Peyer's patch (tissue), 4 donors: Measurements from ENCODE around the gene PRKD1. TPM values are rescaled to one million over a fixed set of nuclear protein-coding genes. Genes with fewer than 3 reads are reported as not detected.

Source experiments
- DNase-seq, 3 donors: peaks; one replicate each; pipeline ENCODE4 v3.0.0-alpha.2; 2017 to 2019
- H3K27ac ChIP-seq, 4 donors: fragments of 200-600 bp; sonication (generic); one replicate each; pipeline ENCODE4 v1.5.1; 2016 to 2019
- H3K27me3 ChIP-seq, 2 donors: fragments of 200-600 bp; sonication (generic); one replicate each; pipeline ENCODE4 v1.5.1; 2019
- H3K36me3 ChIP-seq, 3 donors: fragments of 200-600 bp; sonication (generic); one replicate each; pipeline ENCODE4 v1.5.1; 2016 to 2019
- H3K4me1 ChIP-seq, 4 donors: fragments of 200-600 bp; sonication (generic); one replicate each; pipeline ENCODE4 v1.5.1; 2016 to 2019
- H3K4me3 ChIP-seq, 4 donors: fragments of 200-600 bp; sonication (generic); 1 replicate in 3 of 4; 2 replicates in 1 of 4; pipeline ENCODE4 v1.5.1; 2016 to 2019; ENCODE audit warnings: mild to moderate bottlenecking in 1 of 4
- H3K9me3 ChIP-seq, 4 donors: fragments of 200-600 bp; sonication (generic); one replicate each; pipeline ENCODE4 v1.5.1; 2016 to 2019; ENCODE audit warnings: mild to moderate bottlenecking in 1 of 4
- POLR2A ChIP-seq, 2 donors: fragments of 450-650 bp; IDR thresholded peaks; one replicate each; pipeline ENCODE4 v1.5.1; 2017; ENCODE audit warnings: antibody characterized with exemption in 2 of 2, mild to moderate bottlenecking in 2 of 2, moderate library complexity in 2 of 2
- total RNA-seq, 4 donors: library from RNA; depleted of rRNA; stranded (reverse); fragments of >200 nt; gene quantifications; one replicate each; pipeline ENCODE4 v1.1.0, GENCODE V29; 2016
- TF ChIP-seq, protein P1 (sequence below), 6 experiments: fragments of 450-650 bp in 4 of 6; fragments of 200-600 bp in 2 of 6; sonication (generic) in 1 of 6; IDR thresholded peaks; one replicate each; pipeline ENCODE4 v1.5.1; 2017 to 2019; ENCODE audit warnings: antibody characterized with exemption in 6 of 6, mild to moderate bottlenecking in 3 of 6, moderate library complexity in 1 of 6

PRKD1 gene
- total RNA-seq, 4 donors from 2014 or later: 0.88 to 5.0 (median 3.6) TPM

DNA sequence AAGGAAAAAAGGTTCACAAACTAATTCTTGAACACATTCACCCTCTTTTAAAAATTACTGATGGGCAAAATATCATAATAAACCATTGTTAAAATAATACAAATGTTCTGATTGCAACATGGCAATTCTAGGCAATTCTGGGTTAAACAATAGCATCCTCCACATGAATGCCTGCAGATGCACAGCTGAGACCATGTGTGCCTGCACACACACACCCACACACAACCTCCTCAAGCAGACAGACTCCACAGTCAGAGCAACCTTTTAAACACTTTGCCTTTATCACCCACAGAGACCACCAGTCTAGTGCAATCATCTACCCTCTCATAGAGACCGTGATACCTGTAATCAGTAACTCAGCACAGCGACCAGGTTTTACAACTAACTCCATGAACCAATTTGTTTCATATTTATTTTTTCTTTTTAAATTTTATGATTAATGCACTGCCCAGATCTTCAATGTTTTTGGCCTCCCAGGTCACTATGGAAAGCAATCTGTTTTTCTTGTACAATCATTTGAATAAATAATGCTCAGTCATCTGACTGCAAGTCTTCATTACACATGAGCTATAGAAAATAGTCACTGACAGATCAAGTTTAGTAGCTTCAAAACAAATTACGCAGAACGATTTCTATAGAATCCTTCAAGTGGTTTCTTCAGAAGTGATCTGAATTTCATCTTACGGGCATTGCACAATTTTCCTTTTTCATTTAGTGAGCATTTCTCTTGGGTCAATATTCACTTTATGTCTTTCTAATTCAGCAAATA is 105.8 kb downstream of the PRKD1 start:
- Histone ChIP-seq H3K27ac (no peak overlapping the region), H3K4me1 (no peaks in the 10 kb centered on the region), H3K9me3 (no peaks in the 10 kb centered on the region), H3K27me3 (no peaks in the 10 kb centered on the region), H3K36me3 (no peaks in the 10 kb centered on the region), H3K4me3 (no peak overlapping the region)
- TF ChIP-seq POLR2A (IDR thresholded peaks at IDR 0.05): no peak
- TF ChIP-seq, protein P1, sequence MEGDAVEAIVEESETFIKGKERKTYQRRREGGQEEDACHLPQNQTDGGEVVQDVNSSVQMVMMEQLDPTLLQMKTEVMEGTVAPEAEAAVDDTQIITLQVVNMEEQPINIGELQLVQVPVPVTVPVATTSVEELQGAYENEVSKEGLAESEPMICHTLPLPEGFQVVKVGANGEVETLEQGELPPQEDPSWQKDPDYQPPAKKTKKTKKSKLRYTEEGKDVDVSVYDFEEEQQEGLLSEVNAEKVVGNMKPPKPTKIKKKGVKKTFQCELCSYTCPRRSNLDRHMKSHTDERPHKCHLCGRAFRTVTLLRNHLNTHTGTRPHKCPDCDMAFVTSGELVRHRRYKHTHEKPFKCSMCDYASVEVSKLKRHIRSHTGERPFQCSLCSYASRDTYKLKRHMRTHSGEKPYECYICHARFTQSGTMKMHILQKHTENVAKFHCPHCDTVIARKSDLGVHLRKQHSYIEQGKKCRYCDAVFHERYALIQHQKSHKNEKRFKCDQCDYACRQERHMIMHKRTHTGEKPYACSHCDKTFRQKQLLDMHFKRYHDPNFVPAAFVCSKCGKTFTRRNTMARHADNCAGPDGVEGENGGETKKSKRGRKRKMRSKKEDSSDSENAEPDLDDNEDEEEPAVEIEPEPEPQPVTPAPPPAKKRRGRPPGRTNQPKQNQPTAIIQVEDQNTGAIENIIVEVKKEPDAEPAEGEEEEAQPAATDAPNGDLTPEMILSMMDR (IDR thresholded peaks at IDR 0.05): no peak
- no peak for DNase-seq

DNA sequence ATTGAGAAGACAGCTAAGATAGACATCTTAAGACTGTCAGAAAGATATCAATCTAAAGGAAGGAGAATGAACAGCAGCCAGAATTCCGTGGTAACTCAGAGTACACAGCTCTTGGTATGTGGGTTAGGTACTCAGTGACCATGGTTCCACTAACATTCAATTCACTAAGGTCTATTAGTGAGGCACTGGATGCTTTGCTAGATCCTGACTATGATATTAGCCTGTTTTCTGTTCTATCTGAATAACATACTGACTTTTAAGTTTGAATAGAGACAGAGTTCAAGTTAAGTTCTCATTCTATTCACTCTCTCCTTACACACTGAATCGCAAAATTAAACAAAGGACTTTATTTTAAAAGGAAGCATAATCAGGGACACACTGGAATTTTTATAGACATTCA is 106.4 kb downstream of the PRKD1 start:
- no peaks in the 10 kb centered on the region for H3K27me3 ChIP-seq
- H3K27ac ChIP-seq: no peak overlapping the region
- TF ChIP-seq, protein P1 (IDR thresholded peaks at IDR 0.05): no peak
- TF ChIP-seq POLR2A (IDR thresholded peaks at IDR 0.05): no peak
- no peaks in the 10 kb centered on the region for H3K4me1 ChIP-seq
- no peaks in the 10 kb centered on the region for H3K36me3 ChIP-seq
- no peaks in the 10 kb centered on the region for H3K9me3 ChIP-seq
- no peak overlapping the region for H3K4me3 ChIP-seq
- DNase-seq: no peak

DNA sequence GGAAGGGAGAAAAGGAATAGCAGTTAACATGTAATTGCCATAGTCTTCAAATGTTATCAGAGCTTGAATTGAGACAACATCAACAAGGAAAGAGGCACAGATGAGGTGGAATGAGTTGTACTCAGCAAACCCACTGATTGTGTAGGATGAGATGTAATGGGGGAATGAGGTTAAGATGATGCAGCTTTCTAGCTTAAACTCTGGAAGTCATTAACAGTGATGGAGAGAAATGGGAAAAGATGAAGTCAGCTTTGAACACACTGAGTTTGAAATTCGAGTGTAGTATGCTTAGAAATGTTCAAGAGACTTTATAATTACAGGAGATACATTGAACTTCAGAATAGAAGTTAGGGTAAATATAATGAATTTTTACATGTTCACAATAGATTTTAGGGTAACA is 106.9 kb downstream of the PRKD1 start:
- Histone ChIP-seq H3K4me3 (no peak overlapping the region), H3K36me3 (no peaks in the 10 kb centered on the region), H3K4me1 (no peaks in the 10 kb centered on the region), H3K27me3 (no peaks in the 10 kb centered on the region), H3K27ac (no peak overlapping the region), H3K9me3 (no peaks in the 10 kb centered on the region)
- DNase-seq: no peak
- TF ChIP-seq, protein P1 (IDR thresholded peaks at IDR 0.05): no peak
- no peak for TF ChIP-seq POLR2A (IDR thresholded peaks at IDR 0.05)

DNA sequence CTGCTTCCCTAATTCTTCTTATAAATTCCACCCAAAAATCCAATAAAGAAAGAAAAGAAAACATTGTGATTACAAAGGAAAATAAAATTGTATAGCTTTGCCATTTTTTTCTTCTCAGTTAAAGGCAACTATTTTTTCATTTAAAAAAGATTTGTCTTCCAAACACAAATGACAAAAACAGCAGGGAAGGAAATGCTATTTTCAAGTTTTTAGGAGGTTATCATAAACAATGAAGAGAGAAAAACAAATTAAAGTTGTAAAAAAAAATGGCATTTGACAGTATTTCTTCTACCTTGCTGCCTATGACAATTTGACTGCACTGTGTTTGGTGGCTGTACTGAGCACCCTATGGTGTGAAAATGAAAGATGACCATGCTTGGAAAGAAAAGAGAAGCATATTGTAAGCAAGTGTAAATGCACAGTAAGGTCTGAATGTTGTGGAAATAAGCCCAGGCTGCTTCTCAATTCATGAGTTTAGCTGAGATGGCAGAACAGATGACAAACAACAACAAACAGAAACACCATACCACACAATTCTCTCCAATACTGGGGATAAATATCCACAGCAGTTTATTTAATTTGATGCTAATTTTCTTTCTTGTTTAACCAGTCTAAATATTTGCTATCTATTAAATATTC is 109.8 kb downstream of the PRKD1 start:
- Histone ChIP-seq H3K27me3 (no peaks in the 10 kb centered on the region), H3K27ac (no peak overlapping the region), H3K36me3 (no peaks in the 10 kb centered on the region), H3K9me3 (no peaks in the 10 kb centered on the region), H3K4me1 (no peaks in the 10 kb centered on the region), H3K4me3 (no peak overlapping the region)
- no peak for TF ChIP-seq POLR2A (IDR thresholded peaks at IDR 0.05)
- TF ChIP-seq, protein P1 (IDR thresholded peaks at IDR 0.05): no peak
- no peak for DNase-seq

DNA sequence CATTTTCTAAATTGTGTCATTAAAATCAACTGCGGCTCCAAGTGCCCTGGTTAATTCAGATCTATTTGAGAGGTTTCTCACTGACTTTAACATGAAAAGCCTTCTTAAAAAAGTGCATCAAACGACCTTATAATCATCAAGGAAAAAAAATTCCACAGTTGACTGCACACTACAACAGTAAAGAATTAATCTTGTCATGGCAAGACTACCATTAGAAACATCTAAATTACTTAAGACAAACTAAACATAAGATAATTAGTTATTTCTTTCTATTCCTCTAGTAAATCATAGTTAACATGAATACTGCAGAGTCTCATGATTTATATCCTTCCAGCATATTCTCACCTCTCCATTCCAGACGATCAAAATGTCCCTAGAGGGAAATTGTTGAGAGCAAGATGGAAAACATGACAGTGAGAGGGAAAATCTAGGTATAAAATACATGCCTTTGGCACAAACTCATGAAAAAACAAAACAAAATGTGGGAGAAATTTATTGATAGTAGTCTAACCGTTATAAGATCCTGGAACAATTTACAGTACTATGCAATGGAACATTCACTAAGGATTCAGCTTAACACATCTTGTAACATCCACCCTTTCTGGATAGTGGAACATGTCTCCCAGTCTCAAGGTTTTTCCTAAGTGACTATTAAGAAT is 112.5 kb downstream of the PRKD1 start:
- no peak for DNase-seq
- Histone ChIP-seq H3K4me3 (no peak overlapping the region), H3K27ac (no peak overlapping the region), H3K4me1 (no peaks in the 10 kb centered on the region), H3K27me3 (no peaks in the 10 kb centered on the region), H3K9me3 (no peaks in the 10 kb centered on the region), H3K36me3 (no peaks in the 10 kb centered on the region)
- TF ChIP-seq, protein P1 (IDR thresholded peaks at IDR 0.05): no peak
- no peak for TF ChIP-seq POLR2A (IDR thresholded peaks at IDR 0.05)
